Testis (tissue), 3 donors: Measurements from ENCODE around the gene SLC22A8. TPM values are rescaled to one million over a fixed set of nuclear protein-coding genes. Genes with fewer than 3 reads are reported as not detected.

Experiments
- DNase-seq: peaks from one replicate; pipeline ENCODE4 v3.0.0-alpha.2; 2019
- H3K27ac ChIP-seq, 2 donors: fragments of 200-600 bp; sonication (generic); one replicate each; pipeline ENCODE4 v1.5.1; 2019
- H3K27me3 ChIP-seq: fragments of 200-600 bp; sonication (generic); one replicate; pipeline ENCODE4 v1.5.1; 2019
- H3K36me3 ChIP-seq: fragments of 200-600 bp; sonication (generic); one replicate; pipeline ENCODE4 v1.5.1; 2017; ENCODE audit warnings: low read depth; ENCODE audit errors: missing control alignments
- H3K4me1 ChIP-seq: fragments of 200-600 bp; sonication (generic); one replicate; pipeline ENCODE4 v1.5.1; 2019
- H3K4me3 ChIP-seq, 2 donors: fragments of 200-600 bp; sonication (generic); one replicate each; pipeline ENCODE4 v1.5.1; 2017 to 2019
- H3K9me3 ChIP-seq: fragments of 200-600 bp; sonication (generic); one replicate; pipeline ENCODE4 v1.5.1; 2017
- CTCF ChIP-seq, 3 experiments: fragments of 450-650 bp in 2 of 3; fragments of 200-600 bp in 1 of 3; sonication (generic) in 1 of 3; IDR thresholded peaks; one replicate each; pipeline ENCODE4 v1.5.1; 2016 to 2019; ENCODE audit warnings: antibody characterized with exemption in 3 of 3, mild to moderate bottlenecking in 2 of 3, moderate library complexity in 1 of 3
- POLR2A ChIP-seq: fragments of 450-650 bp; IDR thresholded peaks from one replicate; pipeline ENCODE4 v1.6.1; 2017; ENCODE audit warnings: antibody characterized with exemption, mild to moderate bottlenecking, moderate library complexity
- WGBS, 2 donors: methylation state at CpG; one replicate each; pipeline ENCODE4 v1.1.5; 2018; 5-methylcytosine and 5-hydroxymethylcytosine counted together
- intact Hi-C: fragments of 100-400 bp; cut with DNase I; formaldehyde crosslinking; loops from one replicate; pipeline ENCODE4 v1.15.1; 2023; ENCODE audit warnings: low total_unique reads
- polyA plus RNA-seq: library from polyadenylated mRNA; stranded (reverse); fragments of 350-450 nt; fragmentation: Illumina TruSeq; extraction: RNeasy Lipid Tissue Mini Kit (QIAGEN cat#74804); gene quantifications from one replicate; pipeline ENCODE4 v1.2.3, GENCODE V29; 2014; ENCODE audit warnings: low read depth, low replicate concordance; ENCODE audit not compliant: insufficient read depth
- total RNA-seq, 2 donors: library from RNA; depleted of rRNA; stranded (reverse); fragments of >200 nt; gene quantifications; one replicate each; pipeline ENCODE4 v1.2.3, GENCODE V29; 2016

SLC22A8 gene
- total and polyA plus RNA-seq, 3 donors from 2014 or later, result 0.06 TPM; not detected in 2

GRCh38 chr11:63010934-63011439, 4.7 kb downstream of the SLC22A8 start:
- Histone ChIP-seq H3K9me3 (no peaks in the 10 kb centered on the region), H3K4me3 (no peak overlapping the region), H3K27me3 (no peaks in the 10 kb centered on the region), H3K36me3 (no peaks in the 10 kb centered on the region), H3K4me1 (peaks cover 28% of the 10 kb centered on the region), H3K27ac (no peak overlapping the region)
- intact Hi-C loops, result no loop called here
- 92 to 96% methylated on average over 4 to 5 of the region's 5 CpGs for WGBS, 2 donors
- TF ChIP-seq POLR2A, result no peak
- TF ChIP-seq CTCF (IDR thresholded peaks at IDR 0.05), result no peak
- DNase-seq, result no peak

- H3K27me3 ChIP-seq, result no peaks in the 10 kb centered on the region
- intact Hi-C loops, result no loop called here
- H3K27ac ChIP-seq, result no peak overlapping the region
- 73 to 81% methylated on average over 5 of the region's 5 CpGs for WGBS, 2 donors
- H3K4me3 ChIP-seq, result no peak overlapping the region
- TF ChIP-seq CTCF (IDR thresholded peaks at IDR 0.05), result no peak
- TF ChIP-seq POLR2A, result no peak
- H3K9me3 ChIP-seq, result no peaks in the 10 kb centered on the region
- H3K4me1 ChIP-seq, result peaks cover 19% of the 10 kb centered on the region
- H3K36me3 ChIP-seq, result no peaks in the 10 kb centered on the region
- DNase-seq, result peak; percentile 45
Observed at GRCh38 chr11:63007920-63008319, 7.7 kb downstream of the SLC22A8 start.

- DNase-seq, result no peak
- H3K36me3 ChIP-seq, result no peaks in the 10 kb centered on the region
- no peaks in the 10 kb centered on the region for H3K4me1 ChIP-seq
- no peak overlapping the region for H3K27ac ChIP-seq
- no peak overlapping the region for H3K4me3 ChIP-seq
- no peaks in the 10 kb centered on the region for H3K27me3 ChIP-seq
- WGBS, 2 donors, result 43 to 61% methylated on average over 9 of the region's 9 CpGs
- TF ChIP-seq POLR2A (no peak), CTCF (IDR thresholded peaks at IDR 0.05) (no peak)
- no peaks in the 10 kb centered on the region for H3K9me3 ChIP-seq
- intact Hi-C loops, result no loop called here
Observed at GRCh38 chr11:63001456-63001855, 14.2 kb downstream of the SLC22A8 start.

- DNase-seq, result no peak
- TF ChIP-seq POLR2A (no peak), CTCF (IDR thresholded peaks at IDR 0.05) (no peak)
- WGBS, 2 donors, result 68 to 93% methylated on average over 6 to 7 of the region's 7 CpGs
Observed at GRCh38 chr11:62999649-63000048, 16.0 kb downstream of the SLC22A8 start.

GRCh38 chr11:62999156-62999555, 16.5 kb downstream of the SLC22A8 start:
- H3K27ac ChIP-seq, result no peak overlapping the region
- no peaks in the 10 kb centered on the region for H3K27me3 ChIP-seq
- H3K36me3 ChIP-seq, result no peaks in the 10 kb centered on the region
- H3K4me1 ChIP-seq, result no peaks in the 10 kb centered on the region
- no peak for TF ChIP-seq POLR2A
- H3K4me3 ChIP-seq, result no peak overlapping the region
- no peaks in the 10 kb centered on the region for H3K9me3 ChIP-seq
- 86 to 97% methylated on average over 5 of the region's 5 CpGs for WGBS, 2 donors
- intact Hi-C loops, result no loop called here
- DNase-seq, result no peak

More at GRCh38 chr11:62999649-63000048, 16.0 kb downstream of the SLC22A8 start:
- H3K4me3 ChIP-seq, result no peak overlapping the region
- H3K9me3 ChIP-seq, result no peaks in the 10 kb centered on the region
- H3K4me1 ChIP-seq, result no peaks in the 10 kb centered on the region
- intact Hi-C loops, result no loop called here
- no peaks in the 10 kb centered on the region for H3K36me3 ChIP-seq
- no peaks in the 10 kb centered on the region for H3K27me3 ChIP-seq
- H3K27ac ChIP-seq, result no peak overlapping the region
